DMS 273 treated with DMSO at 0.1 percent for 48 hours (cell line): ENCODE data around the gene CDC25B.

ENCODE experiments used
- DNase-seq: peaks from one replicate; lab custom pipeline; 2025; lab: John Stamatoyannopoulos, UW

CDC25B gene

DNA sequence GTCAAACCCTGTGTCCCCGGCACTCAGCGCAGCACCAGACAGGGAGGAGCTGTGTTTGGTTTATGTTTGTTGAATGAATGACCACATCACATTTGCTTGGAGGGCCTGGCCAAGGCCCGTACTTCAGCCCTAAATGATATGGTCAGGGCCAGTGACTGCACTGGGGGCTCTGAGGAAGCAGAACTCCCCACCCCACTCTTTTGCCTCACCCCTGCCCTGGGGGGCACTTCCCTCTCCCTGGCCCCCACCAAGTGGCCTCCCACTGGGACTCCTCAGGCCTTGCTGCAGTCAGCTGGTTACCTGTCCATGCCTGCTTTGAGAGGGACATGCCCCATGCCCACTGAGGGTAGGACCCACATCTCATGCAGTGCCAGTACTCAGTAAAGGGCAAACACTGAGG, 31.5 kb upstream of the CDC25B start:
- no peak for DNase-seq

DNA sequence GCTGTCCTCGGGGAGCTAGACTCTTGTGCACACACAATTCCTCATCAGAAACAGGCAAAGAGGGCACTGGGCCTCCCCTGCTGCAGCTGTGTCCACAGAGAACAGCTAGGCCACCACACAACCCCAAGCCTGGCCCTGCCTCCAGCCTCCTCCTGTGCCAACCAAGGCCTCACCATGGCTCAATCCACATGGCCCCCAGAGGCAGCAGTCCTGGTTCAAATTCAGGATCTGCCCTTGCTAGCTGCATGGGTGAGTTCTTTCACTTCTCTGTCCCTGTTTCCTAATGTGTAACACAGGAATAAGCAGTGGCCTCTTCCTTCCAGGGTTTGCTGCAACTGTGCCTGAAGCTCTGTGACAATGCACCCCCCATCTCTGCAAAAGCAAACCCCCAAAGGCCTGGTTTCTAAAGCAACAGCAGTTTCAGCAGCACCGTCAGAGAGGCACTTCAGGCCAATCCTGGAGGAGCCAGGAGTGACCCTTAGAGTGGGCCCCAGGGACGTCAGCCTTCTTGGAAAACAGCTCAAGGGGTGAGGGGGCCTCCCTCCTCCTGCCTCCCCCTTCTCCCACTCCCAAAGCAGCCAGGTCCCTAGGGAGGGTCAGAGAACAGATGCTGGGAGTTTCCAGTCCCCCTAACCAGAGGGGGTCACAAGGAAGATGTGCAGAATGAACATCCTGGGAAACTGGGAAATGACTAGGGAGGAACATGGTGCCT, 30.8 kb upstream of the CDC25B start:
- DNase-seq, result no peak

DNA sequence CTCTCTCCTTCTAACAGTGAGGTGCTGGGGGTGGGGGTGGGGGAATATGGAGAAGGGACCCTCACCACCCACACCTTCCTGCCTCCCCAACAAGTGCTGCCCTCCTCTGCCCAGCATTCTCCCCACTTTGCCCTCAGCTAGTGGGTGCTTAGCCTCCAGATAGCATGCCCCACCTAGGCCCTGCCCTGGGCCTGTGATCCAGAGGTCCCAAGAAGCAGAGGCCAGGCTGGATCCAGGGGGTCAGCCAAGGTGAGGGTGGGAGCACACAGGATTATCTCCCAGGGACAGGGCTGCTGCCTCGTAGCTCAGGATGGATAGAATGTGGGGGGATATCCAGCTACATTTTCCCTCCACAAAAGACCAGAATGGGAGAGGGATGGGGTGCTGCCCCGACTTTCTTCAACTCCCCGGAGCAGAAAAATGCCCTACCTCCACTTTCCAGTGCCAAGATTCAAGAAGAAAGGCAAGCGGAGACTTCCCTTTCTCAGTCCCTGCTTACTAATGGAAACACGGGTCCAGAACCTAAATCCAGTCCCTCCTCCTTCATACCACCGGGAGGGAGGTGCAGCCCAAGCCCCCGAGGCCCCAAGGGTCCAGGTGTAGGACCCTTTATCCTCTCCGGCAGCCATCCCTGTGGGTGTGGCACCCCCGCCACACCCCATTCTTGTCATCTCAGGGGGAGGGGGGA, 29.5 kb upstream of the CDC25B start:
- DNase-seq, result no peak

DNA sequence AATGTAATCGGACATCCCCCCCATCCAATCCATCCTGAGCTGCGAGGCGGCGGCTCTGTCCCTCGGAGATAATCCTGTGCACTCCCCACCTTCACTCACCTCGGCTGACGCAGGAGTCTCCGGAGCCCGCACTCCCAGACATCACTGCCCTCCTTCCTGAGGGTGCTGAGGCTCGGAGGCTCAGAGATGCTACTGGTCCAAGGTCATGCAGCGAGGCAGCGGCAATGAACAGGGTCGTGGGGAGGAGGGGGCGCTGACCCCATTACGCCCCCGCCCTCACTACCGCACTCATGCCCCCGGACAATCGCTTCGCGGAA, 29.0 kb upstream of the CDC25B start:
- DNase-seq, result no peak

DNA sequence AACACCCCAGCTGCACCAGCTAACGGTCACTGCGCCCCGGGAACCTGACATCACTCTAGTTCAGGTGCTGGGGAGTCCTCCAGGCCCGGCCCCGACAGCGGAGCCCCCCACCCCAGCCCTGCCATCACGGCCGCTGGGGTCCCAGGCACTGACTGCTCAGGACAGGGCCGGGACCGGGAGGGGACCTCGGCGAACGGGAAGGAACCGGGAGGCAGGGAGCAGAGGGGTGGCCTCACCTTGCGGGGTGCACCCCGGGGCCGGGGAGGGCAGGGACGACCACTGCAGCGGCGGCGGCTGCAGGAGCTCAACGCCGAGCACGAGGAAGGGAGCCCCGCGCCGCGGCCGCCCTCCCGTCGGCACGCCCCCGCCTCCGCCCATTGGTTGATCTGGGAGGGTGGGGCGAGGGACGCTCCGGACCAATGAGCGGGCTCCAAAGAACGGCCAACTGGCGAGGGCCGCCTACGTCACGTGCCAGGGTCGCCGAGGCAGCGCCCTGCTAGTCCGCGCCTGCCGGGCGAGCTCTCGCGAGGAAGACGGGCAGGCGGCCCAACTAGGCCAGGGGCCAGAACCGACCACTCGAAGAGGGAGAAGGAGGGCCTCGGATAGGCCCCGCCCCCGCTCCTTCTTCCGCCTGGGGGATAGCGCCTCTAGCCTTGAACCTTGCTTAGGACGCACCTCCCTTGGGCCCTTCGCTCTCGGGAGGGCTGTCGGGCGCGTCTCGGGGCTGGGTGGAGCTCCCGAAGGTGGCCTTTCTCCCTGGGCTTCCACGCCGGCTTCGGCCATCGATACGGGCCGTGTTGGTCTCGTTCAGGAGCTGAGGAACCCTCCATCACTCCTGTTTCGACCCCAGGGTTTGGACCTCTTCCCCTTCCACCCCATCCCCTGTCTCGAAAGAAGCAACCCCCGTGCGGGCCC, 28.4 kb upstream of the CDC25B start, which contains the start of gene ADISSP:
Gene ADISSP (minus strand): TSS at position 327 of the 915 bp plus-strand sequence. CDS start 7,653 bp downstream, outside the sequence.
- DNase-seq, result peak; percentile 96

DNA sequence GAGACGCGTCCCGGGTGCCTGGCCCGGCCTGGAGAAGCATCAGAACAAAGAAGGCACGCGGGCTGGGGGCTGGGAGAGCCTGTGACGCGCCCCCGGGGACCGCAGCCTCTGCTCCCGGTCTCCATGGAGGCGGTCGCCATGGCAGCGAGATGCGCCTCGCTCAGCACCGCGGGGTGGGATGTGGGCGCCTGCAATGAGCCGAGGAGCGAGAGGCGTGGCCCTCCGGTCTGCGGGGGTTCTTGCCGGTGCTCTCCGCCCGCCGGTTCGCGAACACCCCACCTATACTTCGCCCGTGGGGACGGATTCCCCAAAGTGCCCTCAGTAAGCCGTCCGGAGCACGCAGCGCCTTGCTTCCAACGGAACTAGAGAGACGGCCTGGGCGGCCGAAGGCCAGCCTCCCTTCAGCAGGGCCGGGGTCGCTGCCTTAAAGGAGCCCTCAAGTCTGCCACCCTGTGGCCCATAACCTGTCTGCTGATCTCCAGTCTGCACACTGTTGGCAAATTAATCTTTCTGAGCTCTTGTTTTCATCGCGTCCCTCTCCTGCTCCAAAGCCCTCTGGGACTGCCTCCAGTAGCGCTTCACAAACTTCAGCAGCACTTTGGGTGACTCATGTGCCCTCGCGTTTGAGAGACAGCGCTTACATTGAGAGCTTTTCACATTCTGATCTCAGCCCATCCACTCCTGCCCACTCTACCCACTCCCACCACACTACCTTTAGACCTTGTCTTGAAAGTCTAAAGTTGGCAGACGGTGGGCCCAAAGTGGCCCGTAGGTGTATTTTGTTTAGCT, 27.6 kb upstream of the CDC25B start:
- DNase-seq, result peak; percentile 59

DNA sequence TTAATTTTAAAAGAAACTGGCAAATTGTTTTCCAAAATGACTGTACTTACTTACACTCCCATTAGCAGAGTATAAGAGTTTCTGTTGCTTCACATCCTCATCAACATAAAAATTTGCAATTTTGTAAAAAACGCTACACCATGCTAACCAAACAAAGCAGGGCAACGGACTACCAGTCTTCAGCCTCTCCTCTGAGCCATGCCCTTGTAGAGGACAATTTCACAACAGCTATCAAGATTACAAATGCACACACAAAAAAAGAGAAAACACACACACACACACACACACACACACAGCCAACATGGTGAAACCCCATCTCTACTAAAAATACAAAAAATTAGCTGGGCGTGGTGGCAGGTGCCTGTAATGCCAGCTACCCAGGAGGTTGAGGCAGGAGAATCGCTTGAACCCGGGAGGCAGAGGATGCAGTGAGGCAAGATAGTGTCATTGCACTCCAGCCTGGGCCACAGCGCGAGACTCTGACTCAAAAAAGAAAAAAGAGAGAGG, 24.5 kb upstream of the CDC25B start:
- DNase-seq, result no peak

DNA sequence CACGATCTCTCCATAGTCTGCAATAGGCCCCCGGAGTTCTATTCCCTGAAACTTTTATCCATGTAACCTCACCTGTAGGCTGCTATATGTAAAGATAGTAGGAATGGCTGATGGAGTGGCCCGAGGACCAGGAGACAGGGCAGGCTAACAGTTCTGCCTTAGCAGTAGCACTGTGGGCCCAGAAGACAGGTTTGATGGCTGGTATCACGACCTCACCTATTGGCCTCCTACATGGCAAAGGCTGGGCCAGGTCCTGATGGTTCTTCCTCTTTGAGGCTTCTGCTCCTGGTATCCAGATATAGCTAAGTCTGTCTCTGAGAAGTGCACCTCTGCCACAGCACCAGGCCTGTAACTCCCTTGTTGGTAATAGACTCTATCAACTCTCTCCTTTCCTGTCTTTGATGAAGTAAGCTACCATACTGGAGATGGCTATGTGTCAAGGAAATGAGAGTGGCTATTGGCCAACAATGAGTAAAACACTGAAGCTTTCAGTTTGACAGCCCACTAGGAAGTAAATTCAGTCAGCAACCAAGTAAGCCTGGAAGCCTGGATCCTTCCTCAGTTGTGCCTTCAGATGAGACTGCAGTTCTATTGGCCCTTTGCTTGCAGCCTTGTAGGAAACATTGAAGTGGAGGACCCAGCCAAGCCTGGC, 20.5 kb upstream of the CDC25B start:
- no peak for DNase-seq

DNA sequence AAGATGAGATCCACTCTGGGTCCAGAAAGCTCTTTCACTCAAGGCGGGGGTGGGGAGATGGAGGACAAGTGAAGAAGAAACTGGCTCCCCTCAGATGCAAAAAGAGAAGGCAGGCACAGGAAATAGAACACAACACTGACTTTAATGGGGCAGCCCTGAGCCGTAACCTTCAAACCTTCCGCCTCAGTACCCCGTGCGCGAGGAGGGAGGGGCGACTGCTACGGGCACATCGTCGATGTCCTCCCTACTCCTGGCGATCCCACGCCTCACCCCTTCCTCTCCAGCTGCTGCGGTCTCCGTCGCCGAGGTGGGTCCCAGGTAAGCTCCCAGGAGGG, 18.8 kb upstream of the CDC25B start:
- no peak for DNase-seq

DNA sequence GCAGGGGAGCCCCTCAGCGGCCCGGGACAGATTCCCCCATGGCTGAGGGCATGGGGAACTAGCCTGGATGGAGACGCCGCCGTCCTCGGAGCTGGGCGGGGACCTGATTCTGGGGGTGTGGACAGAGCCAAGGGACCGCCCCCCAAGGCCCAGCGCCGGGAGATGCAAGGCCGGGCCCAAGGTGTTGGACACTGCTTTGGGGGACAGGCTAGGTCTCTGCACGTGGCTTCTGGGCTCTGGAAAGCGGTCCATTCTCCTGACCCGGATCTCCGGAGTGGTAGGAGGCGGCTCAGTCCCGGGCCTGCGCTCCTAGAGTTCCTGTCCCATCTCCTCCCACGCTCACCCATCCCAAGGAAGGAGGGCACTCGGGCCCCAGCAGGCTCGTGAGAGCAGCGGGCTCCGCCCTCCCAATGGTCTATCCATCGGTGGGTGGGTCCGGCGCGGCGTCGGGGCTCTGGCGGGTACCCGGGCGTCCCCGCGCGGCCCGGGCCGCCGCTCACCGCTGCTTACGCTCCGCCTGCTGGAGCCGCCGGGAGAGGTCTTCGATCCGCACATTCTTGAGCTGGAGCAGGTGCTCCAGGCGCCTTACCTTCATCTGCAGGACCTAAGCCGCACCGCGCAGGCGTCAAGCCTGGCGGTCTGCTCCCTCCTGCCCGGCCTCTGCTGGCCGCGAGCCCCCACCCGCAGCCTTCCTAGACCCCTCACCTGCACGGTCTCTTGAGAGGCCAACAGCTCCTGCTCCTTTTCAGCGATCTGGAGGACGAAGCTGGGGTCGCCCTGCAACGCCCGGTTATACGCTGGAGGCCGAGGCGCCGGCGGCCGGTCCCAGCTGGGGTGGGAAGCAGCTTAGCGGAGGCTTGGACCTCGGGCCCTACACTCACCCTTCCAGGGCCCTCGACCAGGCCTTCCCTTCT, 18.1 kb upstream of the CDC25B start:
- peak; percentile 27 for DNase-seq

DNA sequence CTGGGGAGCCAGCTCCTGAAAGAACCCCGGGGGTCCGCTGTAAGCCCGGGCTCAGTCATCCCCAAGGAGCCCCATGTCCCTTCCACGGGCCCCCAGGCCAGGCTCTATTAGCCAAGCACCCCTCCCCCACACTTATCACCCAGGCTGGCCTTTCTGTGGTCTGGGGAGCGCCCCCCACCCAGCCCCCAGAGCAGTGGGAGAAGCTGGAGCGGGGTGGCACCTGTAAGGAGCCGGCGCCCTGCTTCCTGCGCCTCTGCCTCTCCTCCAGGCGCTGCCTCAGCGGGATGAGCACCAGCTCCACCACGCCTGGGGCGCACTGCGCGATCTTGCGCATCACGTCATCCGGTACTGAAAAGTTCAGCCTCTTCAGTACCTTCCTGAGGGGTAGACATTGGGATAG, 17.1 kb upstream of the CDC25B start:
- no peak for DNase-seq

DNA sequence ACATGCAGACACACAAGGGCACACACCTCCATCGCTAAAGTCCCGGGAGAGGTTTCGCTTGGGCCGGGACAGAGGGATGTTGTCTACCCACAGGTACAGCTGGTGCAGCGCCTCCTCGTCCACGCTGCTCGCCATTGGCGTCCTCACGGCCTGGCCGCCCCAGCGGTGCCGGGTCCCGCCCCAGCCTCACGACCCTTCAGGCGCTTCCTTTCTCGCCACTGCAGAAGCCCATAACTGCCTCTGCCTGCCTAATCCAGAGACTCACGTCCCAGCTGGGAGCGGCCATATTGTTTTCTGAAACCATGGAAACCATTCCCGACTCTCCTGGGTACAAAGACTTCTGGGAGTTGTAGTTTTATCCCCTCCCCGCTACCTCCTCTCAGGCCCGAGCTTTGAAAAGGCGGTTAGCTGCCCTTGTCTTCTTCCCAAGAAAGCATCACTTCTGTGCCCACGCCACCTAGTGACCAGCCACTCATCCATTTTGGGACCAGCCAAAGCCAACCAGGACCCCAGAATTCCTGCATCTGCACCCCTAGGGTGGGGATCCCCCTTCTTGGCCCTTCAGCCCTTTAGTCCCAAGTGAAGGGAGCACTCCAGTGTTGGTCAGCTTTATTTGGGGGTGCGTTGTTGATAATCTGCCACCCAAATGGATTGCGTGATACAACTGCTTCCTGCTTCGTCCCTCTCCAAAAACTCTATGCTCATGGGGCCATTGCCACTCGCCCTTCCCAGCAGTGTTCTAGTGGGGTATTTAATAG, 14.8 kb upstream of the CDC25B start, which contains the start of gene SPEF1:
Gene SPEF1 (minus strand): TSS at position 296 of the 758 bp plus-strand sequence. CDS start 161 bp downstream, at position 135.
- DNase-seq, result peak; percentile 95

DNA sequence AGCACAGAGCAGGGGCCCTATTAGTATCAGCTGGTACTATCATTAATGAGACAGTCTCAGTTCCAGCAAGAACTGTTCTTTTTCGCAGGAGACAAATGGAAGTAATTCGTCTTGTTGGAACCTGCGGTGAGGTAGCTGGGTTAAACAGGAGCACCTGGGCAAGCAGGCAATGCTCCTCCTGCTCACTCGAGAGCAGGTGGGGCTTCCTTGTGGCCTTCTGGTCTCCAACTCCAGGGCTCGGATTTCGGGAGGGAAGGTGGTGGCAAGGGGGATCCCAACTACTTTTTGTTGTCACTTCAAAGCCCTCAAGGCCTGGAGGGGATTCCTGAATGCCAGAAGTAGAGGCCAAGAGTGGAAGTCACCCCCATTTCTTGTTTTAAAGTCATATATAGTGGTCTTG, 13.5 kb upstream of the CDC25B start:
- DNase-seq, result no peak

DNA sequence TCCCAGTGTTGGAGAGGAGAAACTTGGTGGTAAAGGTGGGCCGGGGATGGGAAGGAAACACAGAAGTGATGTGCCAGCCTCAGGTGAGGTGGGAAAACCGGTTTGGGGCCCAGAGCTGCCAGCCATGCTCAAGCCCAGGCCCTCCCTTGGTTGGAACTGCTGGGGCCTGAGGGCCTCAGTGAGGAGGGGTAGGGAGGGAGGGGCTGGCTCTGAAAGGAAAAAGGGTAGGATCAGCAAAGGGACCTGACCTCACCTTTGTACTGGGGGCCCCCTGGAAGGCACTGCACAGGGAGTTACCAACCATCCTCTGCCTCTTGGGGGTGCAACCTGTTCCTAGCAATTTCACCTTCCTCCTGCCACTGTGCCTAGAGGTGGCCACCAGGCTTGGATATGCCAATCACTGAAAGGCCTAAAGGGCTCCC, 13.0 kb upstream of the CDC25B start:
- DNase-seq, result no peak

DNA sequence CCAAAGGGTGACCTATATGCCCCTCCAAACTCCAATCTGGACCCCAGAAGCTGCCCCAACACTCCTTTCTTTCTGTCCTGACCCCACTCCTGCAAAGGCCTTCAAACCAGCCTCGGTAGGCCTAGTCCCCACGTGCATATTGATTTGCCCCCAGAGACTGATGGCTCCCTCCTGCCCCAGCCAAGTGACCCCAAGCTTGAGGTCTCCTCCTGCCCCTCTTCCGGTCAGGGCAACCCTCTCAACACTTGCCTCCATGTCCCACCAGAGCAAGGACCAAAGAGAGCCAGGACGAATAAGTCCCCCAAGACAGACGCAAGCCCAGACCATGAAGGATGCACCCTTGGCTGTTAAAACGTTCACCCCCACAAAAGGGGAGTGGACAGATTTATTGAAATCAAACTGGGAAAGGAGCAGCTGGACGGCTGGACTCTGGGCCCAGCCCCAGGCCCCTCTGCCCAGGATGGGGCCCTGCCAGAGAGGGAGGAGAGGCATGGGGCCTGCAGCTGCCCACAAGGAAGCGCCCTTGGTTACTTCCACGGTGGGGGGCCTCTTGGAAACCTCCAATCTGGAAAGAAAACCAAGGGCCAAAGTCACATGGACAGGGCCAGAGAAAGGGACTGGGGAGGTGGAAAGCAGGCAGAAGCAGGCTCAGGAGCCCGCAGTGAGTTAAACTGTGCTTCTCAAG, 12.5 kb upstream of the CDC25B start:
- DNase-seq, result no peak

DNA sequence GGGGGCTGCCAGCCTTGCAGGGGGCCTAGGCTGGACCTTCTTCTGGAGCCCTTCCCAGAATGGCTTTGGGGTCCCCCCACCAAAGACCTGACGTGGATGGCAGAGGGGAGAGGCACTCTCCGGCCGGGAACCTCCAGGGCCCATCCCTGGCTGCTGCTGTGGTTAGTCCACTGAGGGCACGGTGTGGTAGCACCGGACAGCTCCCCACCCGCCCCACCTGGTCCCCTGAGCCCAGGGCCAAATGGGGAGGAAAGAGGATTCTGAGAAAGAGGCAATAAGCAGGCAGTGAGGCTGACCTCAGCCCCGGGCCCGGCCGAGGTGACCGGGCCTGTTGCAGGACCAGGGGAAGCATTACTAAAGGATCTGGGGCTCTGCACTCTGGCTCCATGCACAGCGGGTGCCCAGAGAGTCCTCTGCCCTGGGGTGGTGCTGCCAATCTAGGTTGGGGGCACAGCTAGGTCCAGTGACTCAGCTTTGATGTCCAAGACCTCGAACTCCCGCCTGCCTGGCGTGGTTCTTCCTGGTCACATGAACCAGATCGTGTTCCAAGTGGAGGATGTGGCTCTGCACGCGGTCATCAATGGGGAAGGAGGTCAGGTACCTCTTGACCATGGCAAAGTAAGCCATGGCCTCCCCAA, 11.8 kb upstream of the CDC25B start:
- no peak for DNase-seq

DNA sequence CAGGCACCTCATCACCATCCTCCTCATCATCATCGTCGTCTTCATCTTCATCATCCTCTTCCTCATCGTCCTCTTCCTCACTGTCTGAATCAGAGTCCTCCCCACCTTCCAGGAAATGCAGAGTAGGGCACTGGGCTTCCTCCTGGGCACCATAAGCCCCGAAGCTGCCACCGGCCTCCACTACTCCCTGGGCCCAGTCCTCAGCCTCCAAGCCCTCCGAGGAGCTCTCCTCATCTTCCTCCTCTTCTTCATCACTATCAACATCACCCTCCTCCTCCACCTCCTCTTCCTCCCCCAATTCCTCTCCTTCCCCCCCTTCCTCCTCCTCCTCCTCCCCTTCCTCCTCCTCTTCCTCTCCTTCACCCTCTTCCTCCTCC, 11.3 kb upstream of the CDC25B start:
- no peak for DNase-seq
